GM12872 (cell line): ENCODE results near the gene VCL.

ENCODE experiments used
- TF ChIP-seq, protein P1 (sequence below): IDR thresholded peaks from 3 replicates; pipeline ENCODE4 v1.5.1; 2011; ENCODE audit warnings: low read depth, mild to moderate bottlenecking, low read length, moderate library complexity; ENCODE audit not compliant: insufficient read depth

Gene VCL

DNA sequence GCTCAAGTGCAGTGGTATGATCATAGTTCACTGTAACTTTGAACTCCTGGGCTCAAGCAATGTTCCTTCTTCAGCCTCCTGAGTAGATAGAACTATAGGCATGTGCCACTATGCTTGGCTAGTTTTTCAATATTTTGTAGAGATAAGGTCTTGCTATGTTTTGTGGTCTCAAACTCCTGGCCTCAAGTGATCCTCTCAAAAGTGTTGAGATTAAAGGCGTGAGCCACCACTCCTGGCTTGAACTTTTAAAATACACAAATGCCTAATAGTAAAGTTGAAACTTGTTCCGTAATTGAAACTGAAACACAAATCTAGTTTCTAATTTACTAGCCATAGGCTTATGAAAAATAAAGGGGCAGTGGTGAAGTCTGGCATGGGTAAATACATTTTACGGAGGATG lies 87.0 kb downstream of the VCL start:
- TF ChIP-seq, protein P1, sequence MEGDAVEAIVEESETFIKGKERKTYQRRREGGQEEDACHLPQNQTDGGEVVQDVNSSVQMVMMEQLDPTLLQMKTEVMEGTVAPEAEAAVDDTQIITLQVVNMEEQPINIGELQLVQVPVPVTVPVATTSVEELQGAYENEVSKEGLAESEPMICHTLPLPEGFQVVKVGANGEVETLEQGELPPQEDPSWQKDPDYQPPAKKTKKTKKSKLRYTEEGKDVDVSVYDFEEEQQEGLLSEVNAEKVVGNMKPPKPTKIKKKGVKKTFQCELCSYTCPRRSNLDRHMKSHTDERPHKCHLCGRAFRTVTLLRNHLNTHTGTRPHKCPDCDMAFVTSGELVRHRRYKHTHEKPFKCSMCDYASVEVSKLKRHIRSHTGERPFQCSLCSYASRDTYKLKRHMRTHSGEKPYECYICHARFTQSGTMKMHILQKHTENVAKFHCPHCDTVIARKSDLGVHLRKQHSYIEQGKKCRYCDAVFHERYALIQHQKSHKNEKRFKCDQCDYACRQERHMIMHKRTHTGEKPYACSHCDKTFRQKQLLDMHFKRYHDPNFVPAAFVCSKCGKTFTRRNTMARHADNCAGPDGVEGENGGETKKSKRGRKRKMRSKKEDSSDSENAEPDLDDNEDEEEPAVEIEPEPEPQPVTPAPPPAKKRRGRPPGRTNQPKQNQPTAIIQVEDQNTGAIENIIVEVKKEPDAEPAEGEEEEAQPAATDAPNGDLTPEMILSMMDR: no peak

DNA sequence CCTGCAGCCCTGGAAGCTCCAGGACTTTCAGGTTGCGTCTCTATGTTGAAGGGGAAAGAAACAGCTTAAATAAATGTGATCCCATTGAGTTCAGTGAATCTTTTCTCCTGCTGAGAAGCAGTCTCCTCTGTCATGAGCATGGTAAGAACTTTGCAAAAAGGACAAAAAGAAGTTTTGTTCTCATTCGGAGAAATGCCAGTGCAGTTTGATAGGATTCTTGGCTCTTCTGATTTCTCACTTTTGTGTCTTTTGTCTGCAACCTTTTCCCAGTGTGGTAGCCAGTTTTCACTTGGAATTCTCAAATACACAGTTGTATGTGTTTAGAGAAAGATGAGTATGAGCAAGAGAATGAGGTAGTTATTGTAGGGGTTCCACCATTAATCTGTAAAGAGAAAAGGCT lies 88.4 kb downstream of the VCL start:
- TF ChIP-seq, protein P1: no peak

DNA sequence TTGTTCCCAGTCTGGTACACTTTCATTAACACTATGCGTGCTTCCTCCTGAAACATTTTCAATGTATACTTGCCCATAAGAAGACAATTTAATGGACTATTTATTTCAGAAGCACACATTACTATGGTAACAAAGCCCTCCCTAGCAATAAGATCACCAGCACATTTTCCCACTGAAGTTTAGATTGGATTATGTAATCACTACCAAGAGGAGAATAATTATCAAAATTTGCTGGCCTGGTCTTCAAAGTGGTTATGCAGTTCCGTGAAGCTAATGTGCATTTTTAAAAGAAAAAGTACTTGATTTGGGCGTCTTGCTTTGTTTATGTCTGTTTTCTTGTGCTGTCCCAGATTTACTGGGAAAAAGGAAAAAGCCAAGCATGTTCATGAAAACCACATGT lies 90.8 kb downstream of the VCL start:
- TF ChIP-seq, protein P1: no peak

DNA sequence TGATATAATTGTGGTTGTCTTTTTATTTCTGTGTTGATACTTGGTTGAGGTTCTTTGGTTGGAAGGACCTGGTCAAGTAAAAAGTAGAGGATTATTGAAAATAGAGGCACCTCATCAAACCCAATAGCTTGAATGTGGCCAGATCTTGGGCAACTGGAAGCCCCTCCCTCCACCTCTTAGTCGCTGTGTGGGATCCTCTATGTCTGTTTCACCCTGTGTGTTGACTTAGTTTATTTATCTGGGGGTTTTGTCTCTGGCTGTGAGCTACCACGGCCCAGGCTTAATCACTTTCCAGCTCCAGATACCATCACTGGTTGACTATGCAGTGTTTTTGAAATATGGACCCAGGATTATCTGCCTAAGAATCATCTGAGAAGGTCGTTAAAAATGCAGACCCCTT lies 94.5 kb downstream of the VCL start:
- TF ChIP-seq, protein P1: no peak

DNA sequence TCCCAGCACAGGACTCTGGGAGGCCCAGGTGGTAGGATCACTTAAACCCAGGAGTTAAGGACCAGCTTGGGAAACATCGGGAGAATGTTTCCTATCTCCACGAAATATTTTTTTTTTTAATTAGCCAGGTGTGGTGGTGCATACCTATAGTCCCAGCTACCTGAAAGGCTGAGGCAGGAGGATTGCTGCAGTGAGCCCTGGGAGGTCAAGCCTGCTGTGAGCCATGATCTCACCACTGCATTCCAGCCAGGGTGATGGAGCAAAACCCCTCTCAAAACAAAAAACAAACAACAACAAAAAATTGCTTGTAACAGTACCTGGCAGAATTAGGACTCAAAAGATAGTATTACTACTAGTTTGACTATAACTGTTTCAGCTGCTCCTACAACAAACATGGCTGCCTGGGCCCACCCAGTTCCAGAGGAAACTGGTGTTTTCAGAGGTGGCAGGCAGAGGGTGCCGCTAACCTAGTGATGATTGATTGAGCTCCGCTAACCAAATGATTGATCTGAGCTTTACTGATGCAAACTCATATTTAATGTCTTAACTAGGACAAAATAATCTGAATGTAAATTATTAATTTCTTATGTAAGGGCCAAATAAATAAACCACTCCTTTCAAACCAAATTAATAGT lies 95.7 kb downstream of the VCL start:
- TF ChIP-seq, protein P1: no peak

DNA sequence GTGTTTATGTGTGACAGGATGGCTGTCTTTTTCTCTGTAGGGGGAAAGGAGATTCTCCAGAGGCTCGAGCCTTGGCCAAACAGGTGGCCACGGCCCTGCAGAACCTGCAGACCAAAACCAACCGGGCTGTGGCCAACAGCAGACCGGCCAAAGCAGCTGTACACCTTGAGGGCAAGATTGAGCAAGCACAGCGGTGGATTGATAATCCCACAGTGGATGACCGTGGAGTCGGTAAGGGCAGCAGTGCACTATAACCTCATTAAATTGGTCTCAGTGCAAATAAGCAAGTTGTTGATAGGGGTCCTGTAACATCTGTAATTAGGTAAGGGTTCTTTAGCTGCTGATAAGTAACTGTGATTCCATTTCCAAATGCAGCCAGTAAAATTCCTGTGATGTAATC lies 96.3 kb downstream of the VCL start:
- TF ChIP-seq, protein P1: no peak

DNA sequence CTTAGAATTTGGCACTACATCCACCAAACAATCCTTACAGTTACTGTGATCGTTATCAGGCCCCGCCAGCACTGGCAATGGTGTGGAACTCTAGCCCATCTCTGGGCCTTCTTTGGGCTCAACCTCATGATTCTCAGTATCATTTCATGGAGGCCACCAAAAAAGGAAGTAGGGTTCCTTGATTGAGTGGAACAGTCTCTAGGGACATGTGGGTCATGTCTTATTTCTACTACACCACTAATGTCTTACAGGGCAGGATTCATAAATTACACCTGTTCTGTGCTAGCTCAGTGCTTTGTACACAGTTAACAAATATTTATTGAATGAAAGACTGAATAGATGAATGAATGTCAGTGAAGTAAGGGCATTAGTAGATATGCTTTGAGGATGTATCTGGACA lies 98.9 kb downstream of the VCL start:
- TF ChIP-seq, protein P1: no peak
